Suppressor macrophage (primary cell): ENCODE results near the gene SPSB1.

Experiments
- DNase-seq, 4 experiments: peaks; one replicate each; pipeline ENCODE4 v3.0.0-alpha.2; 2020 to 2022

Gene SPSB1

DNA sequence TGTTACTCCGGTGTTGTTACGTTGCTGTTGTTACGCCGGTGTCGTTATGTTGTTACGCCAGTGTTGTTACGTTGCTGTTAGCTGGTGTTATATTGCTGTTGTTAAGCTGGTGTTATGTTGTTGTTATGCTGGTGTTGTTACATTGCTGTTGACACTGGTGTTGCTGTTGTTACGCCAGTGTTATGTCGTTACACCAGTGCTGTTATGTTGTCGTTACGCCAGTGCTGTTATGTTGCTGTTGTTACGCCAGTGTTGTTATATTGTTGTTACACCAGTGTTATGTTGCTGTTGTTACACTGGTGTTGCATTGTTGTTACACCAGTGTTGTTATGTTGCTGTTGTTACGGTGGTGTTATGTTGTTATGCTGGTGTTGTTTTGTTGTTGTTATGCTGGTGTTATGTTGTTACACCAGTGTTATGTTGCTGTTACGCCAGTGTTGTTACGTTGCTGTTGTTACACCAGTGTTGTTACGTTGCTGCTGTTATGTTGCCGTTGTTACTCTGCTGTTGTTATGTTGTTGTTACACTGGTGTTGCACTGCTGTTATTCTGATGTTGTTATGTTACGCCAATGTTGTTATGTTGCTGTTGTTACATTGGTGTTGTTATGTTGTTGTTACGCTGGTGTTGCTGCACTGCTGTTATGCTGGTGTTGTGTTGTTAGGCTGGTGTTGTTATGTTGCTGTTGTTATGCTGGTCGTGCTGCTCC is 32.5 kb upstream of the SPSB1 start:
- no peak for DNase-seq

- DNase-seq, result no peak
These were observed 31.2 kb upstream of the SPSB1 start for GRCh38 chr1:9261496-9261895.

GRCh38 chr1:9262096-9262986 is 30.4 kb upstream of the SPSB1 start:
- no peak for DNase-seq

GRCh38 chr1:9263276-9263855 is 29.3 kb upstream of the SPSB1 start:
- DNase-seq, result no peak

GRCh38 chr1:9263984-9264872 is 28.5 kb upstream of the SPSB1 start:
- DNase-seq, result no peak

DNA sequence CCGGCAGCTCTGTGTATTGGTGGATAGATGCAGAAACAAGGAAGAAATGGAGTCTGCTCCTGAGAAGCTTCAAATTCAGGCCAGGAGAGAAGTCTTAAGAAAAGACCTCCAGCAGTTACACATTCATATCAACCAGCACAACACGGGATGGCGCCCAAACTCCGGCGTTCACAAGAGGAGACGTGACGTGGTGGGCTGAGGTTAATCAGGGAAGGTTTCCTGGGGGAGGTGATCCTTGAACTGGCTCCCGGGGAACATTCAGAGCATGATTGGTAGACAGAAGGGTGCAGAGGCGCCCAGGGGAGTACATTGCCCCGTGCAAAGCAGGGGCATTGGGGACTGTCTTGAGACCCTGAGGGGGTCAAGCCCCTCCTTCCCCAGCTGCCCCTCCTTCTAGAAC is 27.7 kb upstream of the SPSB1 start:
- no peak for DNase-seq

GRCh38 chr1:9265968-9266367 is 26.7 kb upstream of the SPSB1 start:
- DNase-seq, result no peak

- no peak for DNase-seq
These were observed 25.4 kb upstream of the SPSB1 start for GRCh38 chr1:9267352-9267686.

DNA sequence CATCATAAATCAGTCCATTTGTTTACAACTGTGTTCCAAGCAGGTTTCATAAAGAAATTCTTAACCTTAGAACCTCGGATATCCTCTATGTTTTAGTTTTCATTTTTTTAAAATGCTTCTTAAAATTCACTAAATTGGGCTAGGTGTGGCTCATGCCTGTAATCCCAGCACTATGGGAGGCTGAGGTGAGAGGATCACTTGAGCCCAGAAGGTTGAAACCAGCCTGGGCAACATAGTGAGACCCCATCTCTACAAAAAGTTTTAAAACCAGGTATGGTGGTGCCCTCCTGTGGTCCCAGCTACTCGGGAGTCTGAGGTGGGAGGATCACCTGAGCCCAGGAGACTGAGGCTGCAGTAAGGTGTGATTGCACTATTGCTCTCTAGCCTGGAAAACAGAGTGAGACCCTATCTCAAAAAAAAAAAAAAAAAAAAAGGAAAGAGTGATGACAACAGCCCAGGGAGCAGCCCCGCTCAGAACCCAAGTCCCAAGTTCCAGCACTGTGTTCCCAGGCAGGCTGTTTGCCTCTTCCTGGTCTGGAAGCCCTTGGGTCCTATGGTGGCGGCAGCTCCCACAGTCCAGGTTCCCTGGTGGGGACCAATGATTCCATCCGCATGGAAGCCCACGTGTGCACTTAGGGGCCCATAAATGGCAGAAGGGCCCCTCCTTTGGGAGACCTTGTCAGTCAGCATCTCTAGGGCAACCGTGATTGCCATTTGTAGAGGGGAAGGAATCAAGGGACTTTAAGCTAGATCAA is 24.7 kb upstream of the SPSB1 start:
- DNase-seq, result no peak

- peak in 3 of 4 experiments; percentile 18 to 32 (median 30) for DNase-seq
These were observed 23.6 kb upstream of the SPSB1 start for GRCh38 chr1:9269078-9269501.

DNA sequence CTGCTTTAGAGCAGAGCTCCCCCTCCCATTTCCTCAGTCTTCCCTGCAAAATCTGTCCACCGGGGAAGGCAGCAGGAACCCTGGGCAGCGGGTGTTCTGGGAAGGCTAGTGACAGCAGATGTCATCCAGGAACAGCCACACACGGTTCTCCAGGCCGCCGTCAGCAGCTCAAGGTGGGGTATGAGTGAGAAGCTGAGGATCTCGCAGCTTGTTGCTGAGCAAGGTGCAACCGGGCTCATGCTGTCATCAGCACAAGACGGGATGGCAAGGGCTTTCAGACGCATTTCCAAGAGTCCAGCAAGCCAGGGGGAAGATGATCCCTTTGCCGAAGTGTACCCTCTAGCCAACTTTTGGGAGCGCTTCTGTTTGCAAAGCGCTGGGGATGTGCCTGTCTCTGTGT is 23.0 kb upstream of the SPSB1 start:
- DNase-seq, result no peak

GRCh38 chr1:9270290-9270883 is 22.3 kb upstream of the SPSB1 start:
- no peak for DNase-seq

GRCh38 chr1:9271283-9271682 is 21.4 kb upstream of the SPSB1 start:
- DNase-seq, result no peak

DNA sequence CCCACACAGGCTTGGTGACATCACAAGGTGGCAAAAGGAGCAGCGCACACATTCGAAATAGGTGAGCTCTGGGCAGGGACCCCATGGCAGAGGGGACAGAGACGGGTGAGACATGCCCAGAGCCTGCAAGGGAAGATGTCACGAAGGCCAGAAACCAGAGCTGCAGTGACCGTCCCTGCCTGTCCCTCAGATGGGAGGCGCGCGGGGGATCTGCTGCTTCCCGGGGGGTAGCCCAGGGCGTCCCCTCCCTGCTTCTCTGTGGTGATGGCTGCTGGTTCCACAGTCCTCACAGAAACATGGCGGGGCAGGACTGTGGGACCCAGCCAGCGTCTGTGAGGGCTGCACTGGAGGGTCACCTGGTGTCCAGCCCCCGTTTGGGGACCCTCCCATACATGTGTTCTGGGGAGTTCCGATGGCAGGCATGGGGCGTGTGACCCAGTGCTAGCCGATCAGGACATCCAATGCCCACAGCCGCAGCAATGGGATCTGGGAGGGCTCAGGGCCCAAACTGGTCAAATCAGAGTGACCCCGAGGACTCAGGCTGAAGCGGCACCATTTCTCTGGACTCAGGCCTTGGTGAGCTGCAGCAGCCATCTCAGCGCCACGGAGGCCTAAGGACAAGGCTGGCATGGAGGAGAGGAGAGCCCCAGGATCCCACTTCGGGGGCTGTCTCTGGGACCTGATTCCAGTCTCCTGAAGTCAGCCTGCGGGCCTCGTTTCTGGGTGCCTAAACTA is 20.7 kb upstream of the SPSB1 start:
- no peak for DNase-seq

DNA sequence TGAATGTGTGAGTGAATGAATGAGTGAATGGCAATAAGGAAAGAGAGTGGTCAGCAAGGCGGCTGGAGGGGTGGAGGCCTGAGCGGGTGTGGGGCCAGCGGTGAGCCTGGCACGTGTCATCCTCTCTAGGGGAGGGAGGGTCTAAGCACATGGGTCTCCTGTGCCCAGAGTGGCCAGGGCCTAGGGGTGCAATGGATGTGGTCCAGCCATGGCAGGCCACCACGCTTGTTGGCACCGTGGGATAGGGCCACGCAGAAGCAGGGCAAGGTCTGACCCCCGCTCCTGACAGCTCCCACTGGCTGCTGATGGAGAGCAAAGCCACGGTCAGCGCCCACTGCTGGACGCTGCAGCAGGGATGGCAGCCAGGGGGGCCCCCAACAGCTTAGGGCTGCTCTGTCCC is 19.5 kb upstream of the SPSB1 start:
- no peak for DNase-seq

GRCh38 chr1:9275161-9275560 is 17.5 kb upstream of the SPSB1 start:
- peak in 3 of 4 experiments; percentile 52 to 55 (median 54) for DNase-seq

GRCh38 chr1:9275567-9276034 is 17.1 kb upstream of the SPSB1 start:
- peak; percentile 92 to 97 (median 95) for DNase-seq

GRCh38 chr1:9278116-9278515 is 14.6 kb upstream of the SPSB1 start:
- DNase-seq, result peak in 3 of 4 experiments; percentile 47 to 60 (median 52)

- DNase-seq, result peak in 1 of 4 experiments; percentile 24
These were observed 14.0 kb upstream of the SPSB1 start for GRCh38 chr1:9278585-9279153.
